Measurements from ENCODE around the gene ELANE.
A peak's percentile ranks its signal among the peaks of the same experiment; 100 is the strongest.

Gene ELANE

GRCh38 chr19:821825-822503 is 30.1 kb upstream of the ELANE start, which contains the start of gene PLPPR3:
TSS of gene PLPPR3 (minus strand) at chr19:821955. CDS start at chr19:821559, 396 bp downstream.
- no peak within 1 kb of the TSS for H3K9ac ChIP-seq
- peaks cover 0 to 10% (median 0%) of the 10 kb centered on the region in 11 experiments; a peak in 5 of 22 replicates for H4K20me1 ChIP-seq
- H3K27me3 ChIP-seq = peaks cover 39 to 75% (median 67%) of the 10 kb centered on the region in 11 experiments
- no peak within 1 kb of the TSS for H3K4me3 ChIP-seq
- no peak within 1 kb of the TSS for H3K27ac ChIP-seq
- no peaks in the 10 kb centered on the region for H3K36me3 ChIP-seq
- no peaks in the 10 kb centered on the region for H3K9me3 ChIP-seq (replicated peaks in 1 of 11)
- H3K4me2 ChIP-seq = peak within 1 kb of the TSS in 3 of 11 experiments; percentile 17 to 88 (median 85); a peak in 2 of 22 replicates
- H3K4me1 ChIP-seq = peaks cover 13 to 38% (median 21%) of the 10 kb centered on the region in 10 experiments
- TF ChIP-seq Cebpa-rat (IDR thresholded peaks at IDR 0.05) = no peak

GRCh38 chr19:823565-824121 is 28.5 kb upstream of the ELANE start:
- H3K4me3 ChIP-seq = peak overlapping the region in 3 of 10 experiments; percentile 23 to 51 (median 27); a peak in 5 of 20 replicates
- H3K9me3 ChIP-seq (replicated peaks in 1 of 11) = no peaks in the 10 kb centered on the region
- H3K27me3 ChIP-seq = peaks cover 39 to 77% (median 67%) of the 10 kb centered on the region in 11 experiments
- no peak for TF ChIP-seq Cebpa-rat (IDR thresholded peaks at IDR 0.05)
- H3K4me2 ChIP-seq = peak overlapping the region; percentile 69 to 92 (median 85)
- H3K36me3 ChIP-seq = no peaks in the 10 kb centered on the region
- H3K9ac ChIP-seq = peak overlapping the region in 1 of 11 experiments; percentile 36; a peak in 2 of 22 replicates
- H3K4me1 ChIP-seq = peaks cover 13 to 51% (median 25%) of the 10 kb centered on the region in 10 experiments
- peak overlapping the region in 1 of 11 experiments; percentile 15; a peak in 1 of 22 replicates for H3K27ac ChIP-seq
- H4K20me1 ChIP-seq = peaks cover 0 to 10% (median 0%) of the 10 kb centered on the region in 11 experiments; a peak in 5 of 22 replicates

- no peak for TF ChIP-seq Cebpa-rat (IDR thresholded peaks at IDR 0.05)
- Histone ChIP-seq H3K27ac (no peak overlapping the region; a peak in 1 of 22 replicates), H3K9ac (no peak overlapping the region), H4K20me1 (peaks cover 0 to 10% (median 0%) of the 10 kb centered on the region in 11 experiments; a peak in 5 of 22 replicates), H3K4me2 (peak overlapping the region in 5 of 11 experiments; percentile 5 to 92 (median 69); a peak in 5 of 22 replicates), H3K4me1 (peaks cover 20 to 57% (median 28%) of the 10 kb centered on the region in 10 experiments), H3K27me3 (peaks cover 42 to 76% (median 62%) of the 10 kb centered on the region in 11 experiments), H3K9me3 (replicated peaks in 1 of 11) (no peaks in the 10 kb centered on the region), H3K4me3 (no peak overlapping the region), H3K36me3 (no peaks in the 10 kb centered on the region)
Measured at GRCh38 chr19:824885-825284, 27.2 kb upstream of the ELANE start.

DNA sequence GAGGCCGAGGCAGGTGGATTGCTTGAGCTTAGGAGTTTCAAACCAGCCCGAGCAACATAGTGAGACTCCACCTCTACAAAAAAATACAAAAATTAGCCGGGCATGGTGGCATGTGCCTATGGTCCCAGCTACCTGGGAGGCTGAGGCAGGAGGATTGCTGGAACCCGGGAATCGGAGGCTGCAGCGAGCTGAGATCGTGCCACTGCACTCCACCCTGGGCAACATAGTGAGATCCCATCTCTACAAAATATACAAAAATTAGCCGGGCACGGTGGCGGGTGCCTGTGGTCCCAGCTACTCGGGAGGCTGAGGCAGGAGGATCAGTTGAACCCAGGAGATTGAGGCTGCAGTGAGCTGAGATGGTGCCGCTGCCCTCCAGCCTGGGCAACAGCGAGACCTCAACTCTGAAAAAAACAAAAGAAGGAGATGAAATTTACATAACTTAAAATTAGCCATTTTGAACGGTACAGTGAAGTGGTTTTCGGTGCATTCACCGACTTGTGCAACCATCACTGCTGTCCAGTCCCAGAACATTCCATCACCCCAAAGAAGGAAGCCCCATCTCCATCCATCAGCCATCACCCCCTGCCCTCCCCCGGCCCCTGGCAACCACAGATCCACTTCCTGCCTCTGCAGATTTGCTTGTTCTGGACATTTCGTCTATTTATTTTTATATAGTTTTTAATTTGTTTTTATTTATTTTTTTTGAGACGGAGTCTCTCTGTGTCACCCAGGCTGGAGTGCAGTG is 26.0 kb upstream of the ELANE start:
- Histone ChIP-seq H4K20me1 (peaks cover 0 to 16% (median 0%) of the 10 kb centered on the region in 11 experiments; a peak in 4 of 22 replicates), H3K27me3 (peaks cover 43 to 76% (median 58%) of the 10 kb centered on the region in 11 experiments), H3K36me3 (no peaks in the 10 kb centered on the region), H3K27ac (no peak overlapping the region), H3K4me2 (peak overlapping the region in 7 of 11 experiments; percentile 5 to 46 (median 21); a peak in 9 of 22 replicates), H3K9me3 (replicated peaks in 1 of 11) (no peaks in the 10 kb centered on the region), H3K4me3 (no peak overlapping the region), H3K4me1 (peaks cover 31 to 67% (median 37%) of the 10 kb centered on the region in 10 experiments), H3K9ac (no peak overlapping the region)
- no peak for TF ChIP-seq Cebpa-rat (IDR thresholded peaks at IDR 0.05)

- Histone ChIP-seq H3K4me3 (no peak overlapping the region), H3K27me3 (peaks cover 48 to 76% (median 52%) of the 10 kb centered on the region in 11 experiments), H4K20me1 (peaks cover 0 to 16% (median 0%) of the 10 kb centered on the region in 11 experiments; a peak in 4 of 22 replicates), H3K9ac (no peak overlapping the region; a peak in 2 of 22 replicates), H3K36me3 (no peaks in the 10 kb centered on the region), H3K27ac (no peak overlapping the region), H3K4me2 (peak overlapping the region in 5 of 11 experiments; percentile 35 to 60 (median 46); a peak in 9 of 22 replicates), H3K9me3 (replicated peaks in 1 of 11) (no peaks in the 10 kb centered on the region), H3K4me1 (peaks cover 31 to 67% (median 43%) of the 10 kb centered on the region in 10 experiments)
- no peak for TF ChIP-seq Cebpa-rat (IDR thresholded peaks at IDR 0.05)
Measured at GRCh38 chr19:827314-827709, 24.8 kb upstream of the ELANE start.

GRCh38 chr19:827710-828321 is 24.3 kb upstream of the ELANE start, which contains the start of gene AZU1:
TSS of gene AZU1 (plus strand) at chr19:827837. CDS start at chr19:827847, 10 bp downstream.
- Histone ChIP-seq H3K9ac (peak within 1 kb of the TSS in 1 of 11 experiments; percentile 4; a peak in 2 of 22 replicates), H4K20me1 (peaks cover 0 to 16% (median 0%) of the 10 kb centered on the region in 11 experiments; a peak in 4 of 22 replicates), H3K4me3 (no peak within 1 kb of the TSS), H3K27ac (no peak within 1 kb of the TSS), H3K9me3 (replicated peaks in 1 of 11) (no peaks in the 10 kb centered on the region), H3K36me3 (no peaks in the 10 kb centered on the region), H3K4me1 (peaks cover 31 to 67% (median 43%) of the 10 kb centered on the region in 10 experiments), H3K4me2 (peak within 1 kb of the TSS in 5 of 11 experiments; percentile 35 to 60 (median 46); a peak in 9 of 22 replicates), H3K27me3 (peaks cover 43 to 71% (median 47%) of the 10 kb centered on the region in 11 experiments)
- no peak for TF ChIP-seq Cebpa-rat (IDR thresholded peaks at IDR 0.05)

GRCh38 chr19:829129-829758 is 22.9 kb upstream of the ELANE start:
- Histone ChIP-seq H3K27ac (no peak overlapping the region), H3K9me3 (replicated peaks in 1 of 11) (no peaks in the 10 kb centered on the region), H3K36me3 (no peaks in the 10 kb centered on the region), H3K27me3 (peaks cover 28 to 56% (median 33%) of the 10 kb centered on the region in 11 experiments), H3K4me2 (peak overlapping the region in 7 of 11 experiments; percentile 69 to 84 (median 80); a peak in 11 of 22 replicates), H4K20me1 (peaks cover 0 to 6% (median 0%) of the 10 kb centered on the region in 11 experiments; a peak in 4 of 22 replicates), H3K4me3 (no peak overlapping the region), H3K9ac (no peak overlapping the region), H3K4me1 (peaks cover 18 to 54% (median 32%) of the 10 kb centered on the region in 10 experiments)
- TF ChIP-seq Cebpa-rat (IDR thresholded peaks at IDR 0.05) = no peak
